ENCODE data around the gene MRS2. TPM values are rescaled to one million over a fixed set of nuclear protein-coding genes. Genes with fewer than 3 reads are reported as not detected.
"Not testable (repeated sequence)": the region's sequence is repeated elsewhere in the genome, so short reads cannot be mapped to it uniquely, and the experiment has no call there.

MRS2 gene
- 10 to 100 TPM; 16.3 to 36.1 (median 29.8) TPM for total RNA-seq

DNA sequence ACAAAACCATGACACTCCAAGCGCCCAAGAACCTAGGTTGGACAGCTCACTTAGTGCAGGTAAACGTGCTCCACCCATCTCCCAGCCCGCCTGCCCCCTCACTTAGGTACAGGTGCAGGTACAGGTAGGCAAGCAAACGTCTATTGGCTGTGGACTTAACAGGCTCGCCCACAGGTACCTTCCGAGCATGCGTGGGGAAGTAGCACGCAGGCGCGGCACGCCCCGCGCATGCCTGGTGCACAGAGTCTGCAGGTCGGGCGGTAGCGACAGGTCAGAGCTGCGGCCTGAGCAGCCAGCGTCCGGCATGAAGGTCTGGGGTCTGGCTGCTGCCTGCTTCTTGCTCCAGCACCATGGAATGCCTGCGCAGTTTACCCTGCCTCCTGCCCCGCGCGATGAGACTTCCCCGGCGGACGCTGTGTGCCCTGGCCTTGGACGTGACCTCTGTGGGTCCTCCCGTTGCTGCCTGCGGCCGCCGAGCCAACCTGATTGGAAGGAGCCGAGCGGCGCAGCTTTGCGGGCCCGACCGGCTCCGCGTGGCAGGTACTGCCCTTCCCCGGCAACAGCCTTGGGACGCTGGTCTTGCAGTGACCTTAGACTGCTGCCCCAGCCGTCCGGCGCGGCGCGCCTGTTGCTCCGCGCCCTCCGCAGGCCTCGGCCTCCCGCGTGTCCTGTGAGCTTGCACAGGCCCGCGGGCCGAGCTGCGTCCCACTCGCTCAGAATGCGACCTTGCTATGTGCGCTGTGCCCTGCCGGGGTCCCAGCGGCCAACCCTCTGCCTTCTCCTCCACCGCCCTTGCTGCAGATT, at the start of gene MRS2:
Gene MRS2 (plus strand): TSS at position 240 of the 804 bp plus-strand sequence. CDS start 111 bp downstream, at position 351.
- H3K4me1 ChIP-seq (replicated peaks in 1 of 2): peaks cover 8 to 24% of the 10 kb centered on the region in 2 donors
- ATAC-seq (replicated peaks in 6 of 8): peak; percentile 89 to 99 (median 96)
- H3K27ac ChIP-seq: peak within 1 kb of the TSS; percentile 19 to 59
- H3K4me3 ChIP-seq: peak within 1 kb of the TSS; percentile 57 to 97 (median 67)
- WGBS, 10 experiments: 0 to 12% (median 0%) methylated on average over 1 to 20 of the region's 63 CpGs; no CpG with 5 or more reads in 3 of the 10 experiments
- in situ Hi-C loops (cut with MboI; ENCODE audit: low pct_unique_long_range_greater_than_20kb in 2 of 9, low sequenced_read_pairs in 9 of 9, unreplicated experiment in 9 of 9): no loop called here

- peak in 5 of 8 experiments; percentile 39 to 84 (median 50) for ATAC-seq (replicated peaks in 6 of 8)
- H3K27ac ChIP-seq: no peak overlapping the region
- H3K4me1 ChIP-seq (replicated peaks in 1 of 2): peaks cover 0 to 15% of the 10 kb centered on the region in 2 donors
- in situ Hi-C loops (cut with MboI; ENCODE audit: low pct_unique_long_range_greater_than_20kb in 2 of 9, low sequenced_read_pairs in 9 of 9, unreplicated experiment in 9 of 9): no loop called here
- no peak overlapping the region for H3K4me3 ChIP-seq
- 50 to 88% (median 60%) methylated on average over 1 of the region's 1 CpG; no CpG with 5 or more reads in 3 of the 10 experiments for WGBS, 10 experiments
These were observed 48.9 kb upstream of the MRS2 start for GRCh38 chr6:24353861-24354260.

GRCh38 chr6:24355393-24355792, 47.3 kb upstream of the MRS2 start:
- 46 to 100% (median 75%) methylated on average over 1 to 4 of the region's 4 CpGs for WGBS, 10 experiments
- in situ Hi-C loops (cut with MboI; ENCODE audit: low pct_unique_long_range_greater_than_20kb in 2 of 9, low sequenced_read_pairs in 9 of 9, unreplicated experiment in 9 of 9): no loop called here
- H3K4me1 ChIP-seq (replicated peaks in 1 of 2): peaks cover 2 to 14% of the 10 kb centered on the region in 2 donors
- no peak overlapping the region for H3K4me3 ChIP-seq
- no peak overlapping the region for H3K27ac ChIP-seq
- ATAC-seq (replicated peaks in 6 of 8): no peak

DNA sequence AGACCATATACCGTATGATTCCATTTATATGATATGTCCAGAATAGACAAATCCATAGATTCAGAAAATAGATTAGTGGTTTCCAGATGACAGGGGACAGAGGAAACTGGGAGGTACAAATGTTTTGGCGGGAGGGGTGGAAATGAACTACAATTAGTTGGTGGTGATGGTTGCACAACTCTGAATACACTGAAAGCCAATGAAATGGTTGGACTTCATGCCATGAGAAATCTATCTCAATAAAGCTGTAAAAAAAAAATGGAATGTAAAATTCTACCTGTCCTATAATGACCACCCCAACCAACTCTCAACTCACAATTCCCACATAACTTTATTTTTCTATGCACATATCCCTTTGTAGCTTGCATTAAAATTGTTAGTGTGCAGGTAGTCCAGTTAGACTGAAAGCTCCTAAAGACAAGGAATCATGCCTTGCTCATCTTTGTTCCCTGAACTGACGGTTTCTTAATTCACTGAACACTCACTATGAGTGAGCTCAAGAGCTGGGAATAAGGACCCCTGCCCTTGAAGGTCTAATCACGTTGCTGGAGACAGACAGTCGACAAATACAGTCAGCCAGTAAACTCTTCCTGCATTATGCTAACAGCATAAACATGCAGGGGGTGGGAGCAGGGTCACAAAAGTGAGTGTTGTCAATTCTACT, 46.3 kb upstream of the MRS2 start:
- ATAC-seq (replicated peaks in 6 of 8): no peak
- H3K4me1 ChIP-seq (replicated peaks in 1 of 2): peaks cover 2 to 17% of the 10 kb centered on the region in 2 donors
- no peak overlapping the region for H3K27ac ChIP-seq
- in situ Hi-C loops (cut with MboI; ENCODE audit: low pct_unique_long_range_greater_than_20kb in 2 of 9, low sequenced_read_pairs in 9 of 9, unreplicated experiment in 9 of 9): no loop called here
- no peak overlapping the region for H3K4me3 ChIP-seq
- WGBS, 10 experiments: 0 to 100% (median 65%) methylated on average over 1 to 5 of the region's 5 CpGs

GRCh38 chr6:24357336-24358218, 45.2 kb upstream of the MRS2 start, which contains the start of gene DCDC2:
Gene DCDC2, minus strand, starts transcription at chr6:24358059. Its CDS starts 309 bp downstream, at chr6:24357750.
- WGBS, 10 experiments: 8 to 83% (median 37%) methylated on average over 3 to 40 of the region's 61 CpGs; no CpG with 5 or more reads in 2 of the 10 experiments
- H3K4me1 ChIP-seq (replicated peaks in 1 of 2): peaks cover 2 to 17% of the 10 kb centered on the region in 2 donors
- no peak within 1 kb of the TSS for H3K27ac ChIP-seq
- in situ Hi-C loops (cut with MboI; ENCODE audit: low pct_unique_long_range_greater_than_20kb in 2 of 9, low sequenced_read_pairs in 9 of 9, unreplicated experiment in 9 of 9): no loop called here
- peak in 1 of 8 experiments; percentile 32 for ATAC-seq (replicated peaks in 6 of 8)
- H3K4me3 ChIP-seq: no peak within 1 kb of the TSS

GRCh38 chr6:24358219-24358821, 44.4 kb upstream of the MRS2 start:
- in situ Hi-C loops (cut with MboI; ENCODE audit: low pct_unique_long_range_greater_than_20kb in 2 of 9, low sequenced_read_pairs in 9 of 9, unreplicated experiment in 9 of 9): no loop called here
- 32 to 100% (median 73%) methylated on average over 1 to 7 of the region's 12 CpGs; no CpG with 5 or more reads in 2 of the 10 experiments for WGBS, 10 experiments
- ATAC-seq (replicated peaks in 6 of 8): no peak
- Histone ChIP-seq H3K4me3 (no peak overlapping the region), H3K4me1 (replicated peaks in 1 of 2) (peaks cover 2 to 13% of the 10 kb centered on the region in 2 donors), H3K27ac (no peak overlapping the region)

GRCh38 chr6:24359640-24360454, 42.9 kb upstream of the MRS2 start:
- WGBS, 10 experiments: 0 to 100% (median 22%) methylated on average over 1 to 11 of the region's 55 CpGs; no CpG with 5 or more reads in 1 of the 10 experiments
- H3K4me3 ChIP-seq: peak overlapping the region; percentile 22 to 39 (median 35)
- peak; percentile 90 to 99 (median 97) for ATAC-seq (replicated peaks in 6 of 8)
- peak overlapping the region in 1 of 2 donors; percentile 17 for H3K27ac ChIP-seq
- H3K4me1 ChIP-seq (replicated peaks in 1 of 2): peaks cover 2 to 4% of the 10 kb centered on the region in 2 donors
- in situ Hi-C loops (cut with MboI; ENCODE audit: low pct_unique_long_range_greater_than_20kb in 2 of 9, low sequenced_read_pairs in 9 of 9, unreplicated experiment in 9 of 9): no loop called here

- in situ Hi-C loops (cut with MboI; ENCODE audit: low pct_unique_long_range_greater_than_20kb in 2 of 9, low sequenced_read_pairs in 9 of 9, unreplicated experiment in 9 of 9); H3K27ac ChIP-seq; ATAC-seq (replicated peaks in 6 of 8); H3K4me3 ChIP-seq; H3K4me1 ChIP-seq (replicated peaks in 1 of 2): not testable (repeated sequence)
- WGBS, 10 experiments: 33 to 92% (median 82%) methylated on average over 1 to 5 of the region's 5 CpGs
These were observed 40.4 kb upstream of the MRS2 start for GRCh38 chr6:24362363-24362762.

GRCh38 chr6:24365103-24365633, 37.6 kb upstream of the MRS2 start:
- ATAC-seq (replicated peaks in 6 of 8); H3K4me3 ChIP-seq; H3K27ac ChIP-seq; in situ Hi-C loops (cut with MboI; ENCODE audit: low pct_unique_long_range_greater_than_20kb in 2 of 9, low sequenced_read_pairs in 9 of 9, unreplicated experiment in 9 of 9); H3K4me1 ChIP-seq (replicated peaks in 1 of 2): not testable (repeated sequence)
- WGBS, 10 experiments: 0 to 100% (median 91%) methylated on average over 1 to 6 of the region's 8 CpGs; no CpG with 5 or more reads in 2 of the 10 experiments

DNA sequence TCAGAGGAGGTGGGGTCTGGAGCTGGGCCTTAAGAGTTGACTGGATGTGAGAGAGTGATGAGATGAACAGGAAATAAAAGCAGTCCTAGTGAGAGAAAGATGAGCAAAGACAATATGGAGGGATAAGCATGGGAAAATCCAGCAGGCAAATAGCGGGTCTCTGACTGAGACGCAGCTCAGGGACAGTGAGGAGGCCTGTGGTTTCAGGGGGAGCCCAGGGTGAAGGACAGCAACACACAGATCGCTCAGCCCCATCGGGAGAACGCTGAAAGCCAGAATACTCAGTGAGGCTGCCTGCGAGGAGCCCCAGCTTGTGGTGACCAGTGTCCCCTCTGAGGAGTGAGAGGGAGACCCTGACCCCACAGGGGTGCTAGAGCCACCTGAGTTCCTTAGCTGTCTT, 28.1 kb upstream of the MRS2 start:
- in situ Hi-C loops (cut with MboI; ENCODE audit: low pct_unique_long_range_greater_than_20kb in 2 of 9, low sequenced_read_pairs in 9 of 9, unreplicated experiment in 9 of 9): loop anchor here in 2 of 9 experiments (25.0 kb wide), 2 partner anchors 87 to 312 kb away; no protein-coding TSS in a partner anchor
- Histone ChIP-seq H3K4me3 (no peak overlapping the region), H3K27ac (no peak overlapping the region), H3K4me1 (replicated peaks in 1 of 2) (no peaks in the 10 kb centered on the region)
- WGBS, 10 experiments: 16 to 100% (median 80%) methylated on average over 1 to 6 of the region's 6 CpGs; no CpG with 5 or more reads in 2 of the 10 experiments
- ATAC-seq (replicated peaks in 6 of 8): no peak

GRCh38 chr6:24376871-24377270, 25.9 kb upstream of the MRS2 start:
- 0 to 50% (median 16%) methylated on average over 1 to 4 of the region's 4 CpGs; no CpG with 5 or more reads in 1 of the 10 experiments for whole genome bisulfite sequencing, 10 experiments
- Histone ChIP-seq H3K4me1 (replicated peaks in 1 of 2) (no peaks in the 10 kb centered on the region), H3K4me3 (no peak overlapping the region), H3K27ac (no peak overlapping the region)
- ATAC-seq (replicated peaks in 6 of 8): peak in 1 of 8 experiments; percentile 57
- in situ Hi-C loops (cut with MboI; ENCODE audit: low pct_unique_long_range_greater_than_20kb in 2 of 9, low sequenced_read_pairs in 9 of 9, unreplicated experiment in 9 of 9): loop anchor here in 2 of 9 experiments (25.0 kb wide), 2 partner anchors 90 to 315 kb away; no protein-coding TSS in a partner anchor
